ELF-1 (cell line): ENCODE data around the gene TLK2.
"Not testable (repeated sequence)": the region's sequence is repeated elsewhere in the genome, so short reads cannot be mapped to it uniquely, and the experiment has no call there.

Experiments used
- DNase-seq: peaks from one replicate; pipeline ENCODE4 v3.0.0-alpha.2; 2016; ENCODE audit warnings: low read depth, low spot score

The TLK2 gene

DNA sequence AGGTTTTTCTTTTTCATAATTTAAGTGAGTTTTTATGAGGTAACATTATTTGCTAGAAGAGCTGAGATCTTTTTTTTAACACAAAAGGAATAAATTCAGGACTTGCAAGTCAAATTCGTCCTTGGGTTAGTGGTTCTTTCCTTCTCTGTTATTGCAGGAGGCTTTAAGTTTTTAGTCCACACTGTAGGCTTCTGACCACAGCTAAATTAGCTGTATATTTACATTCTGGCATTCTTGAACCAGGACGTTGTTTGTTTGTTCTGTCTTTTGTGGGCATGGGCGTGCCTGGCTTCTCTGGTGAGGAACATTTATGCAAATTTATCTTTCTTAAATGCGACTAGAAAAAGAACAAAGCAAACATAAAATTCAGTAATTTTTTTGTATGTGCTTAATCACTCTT lies 80.3 kb downstream of the TLK2 start:
- DNase-seq: not testable (repeated sequence)

DNA sequence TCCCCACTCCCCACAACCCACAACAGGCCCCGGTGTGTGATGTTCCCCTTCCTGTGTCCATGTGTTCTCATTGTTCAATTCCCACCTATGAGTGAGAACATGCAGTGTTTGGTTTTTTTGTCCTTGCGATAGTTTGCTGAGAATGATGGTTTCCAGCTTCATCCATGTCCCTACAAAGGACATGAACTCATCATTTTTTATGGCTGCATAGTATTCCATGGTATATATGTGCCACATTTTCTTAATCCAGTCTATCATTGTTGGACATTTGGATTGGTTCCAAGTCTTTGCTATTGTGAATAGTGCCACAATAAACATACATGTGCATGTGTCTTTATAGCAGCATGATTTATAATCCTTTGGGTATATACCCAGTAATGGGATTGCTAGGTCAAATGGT lies 82.3 kb downstream of the TLK2 start:
- DNase-seq: not testable (repeated sequence)

- no peak for DNase-seq
These were observed 84.0 kb downstream of the TLK2 start for GRCh38 chr17:62562656-62563055.

- DNase-seq: no peak
These were observed 87.2 kb downstream of the TLK2 start for GRCh38 chr17:62565817-62566216.

- no peak for DNase-seq
These were observed 88.5 kb downstream of the TLK2 start for GRCh38 chr17:62566996-62567578.

GRCh38 chr17:62572488-62572887 lies 93.9 kb downstream of the TLK2 start:
- DNase-seq: no peak

DNA sequence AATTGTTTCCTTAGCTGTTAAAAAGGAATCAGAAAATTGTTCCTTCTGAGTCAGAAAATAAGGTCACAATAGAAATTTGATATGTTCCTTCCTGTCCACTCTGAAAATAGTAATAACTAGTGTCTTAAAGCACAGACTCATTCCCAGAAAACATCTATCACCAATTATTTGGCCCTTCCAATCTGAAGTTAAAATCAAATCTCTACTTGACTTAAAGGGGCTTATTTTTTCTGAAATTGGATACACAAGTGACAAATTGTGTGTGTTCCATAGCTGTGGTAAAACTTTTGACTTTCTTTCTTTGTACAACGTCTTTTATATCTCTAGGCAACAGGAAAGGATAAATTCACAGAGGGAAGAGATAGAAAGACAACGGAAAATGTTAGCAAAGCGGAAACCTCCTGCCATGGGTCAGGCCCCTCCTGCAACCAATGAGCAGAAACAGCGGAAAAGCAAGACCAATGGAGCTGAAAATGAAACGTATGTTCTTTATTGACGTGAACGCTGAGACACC lies 94.3 kb downstream of the TLK2 start:
- DNase-seq: no peak

- no peak for DNase-seq
These were observed 95.0 kb downstream of the TLK2 start for GRCh38 chr17:62573480-62574117.

- no peak for DNase-seq
These were observed 97.8 kb downstream of the TLK2 start for GRCh38 chr17:62576382-62576781.

DNA sequence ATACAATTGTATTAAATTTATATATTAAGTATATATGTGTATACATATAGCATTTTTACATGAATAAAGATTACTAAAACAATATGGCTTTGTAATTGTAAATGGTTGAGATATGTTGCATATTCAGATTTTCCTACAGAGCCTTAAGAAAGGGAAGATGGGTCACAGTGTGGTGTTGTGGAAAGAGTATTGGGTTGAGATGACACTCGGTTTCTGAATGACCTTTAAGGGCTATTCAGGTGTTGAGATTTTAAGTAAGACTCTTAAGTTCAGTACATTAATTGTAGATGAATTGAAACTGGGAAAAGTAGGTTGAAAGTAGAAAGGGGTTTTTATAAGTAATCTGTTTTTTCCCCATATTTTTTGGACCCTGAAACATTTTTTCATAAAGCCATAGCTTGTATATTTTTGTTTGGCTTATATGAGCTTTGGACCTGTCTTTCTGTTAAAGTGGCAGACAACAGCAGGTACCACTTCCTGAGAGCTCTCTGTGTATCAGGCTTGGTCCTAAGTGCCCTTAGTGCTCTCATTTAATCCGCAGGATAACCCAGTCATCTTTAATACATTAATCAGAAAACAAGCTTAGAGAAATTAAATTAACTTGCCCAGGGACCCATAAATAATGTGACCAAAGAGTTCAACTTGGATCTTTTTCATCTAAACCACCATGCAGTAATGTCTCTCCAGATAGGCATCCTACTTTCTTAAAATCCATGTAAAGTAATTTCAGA lies 100.3 kb downstream of the TLK2 start:
- DNase-seq: no peak

- no peak for DNase-seq
These were observed 102.3 kb downstream of the TLK2 start for GRCh38 chr17:62580947-62581346.

- no peak for DNase-seq
These were observed 103.1 kb downstream of the TLK2 start for GRCh38 chr17:62581764-62582163.

DNA sequence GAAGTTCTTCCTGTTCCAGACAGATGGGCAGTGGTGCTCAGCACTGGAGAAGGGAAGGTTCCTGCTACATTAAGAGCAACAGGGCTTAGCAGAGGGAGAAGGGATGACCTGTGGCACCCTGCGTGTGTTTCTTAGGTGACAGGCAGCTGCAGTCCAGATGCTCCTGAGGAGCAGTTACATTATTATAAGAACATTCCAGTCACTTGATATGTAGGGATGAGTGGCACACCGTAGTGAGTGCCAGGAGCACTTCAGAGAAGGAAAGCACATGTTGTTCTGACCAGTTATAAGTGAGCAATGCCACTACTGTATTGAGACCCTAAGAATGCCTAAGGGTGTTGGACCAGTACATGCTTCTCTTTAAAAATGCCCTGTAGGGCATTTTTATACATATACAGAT lies 108.9 kb downstream of the TLK2 start:
- no peak for DNase-seq

- DNase-seq: no peak
These were observed 109.5 kb downstream of the TLK2 start for GRCh38 chr17:62588109-62588508.

DNA sequence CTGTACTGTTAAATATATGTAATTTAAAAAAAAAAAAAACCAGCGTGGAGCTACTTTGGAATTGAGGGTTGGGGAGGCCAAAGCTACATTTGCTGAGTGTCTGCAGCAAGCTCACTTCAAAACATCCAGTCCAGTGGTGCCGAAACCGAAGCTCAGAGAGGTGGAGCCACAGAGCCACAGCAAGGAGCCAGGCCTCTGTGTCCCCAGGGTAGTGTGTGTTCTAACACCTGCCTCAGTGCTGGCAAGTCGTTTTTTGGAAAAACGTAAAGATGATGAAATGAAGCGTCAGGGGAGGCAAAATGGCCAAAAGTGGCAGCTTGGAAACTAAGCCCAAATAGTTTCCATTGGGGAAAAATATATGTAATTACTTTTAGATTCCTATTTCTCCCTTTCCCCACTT lies 112.7 kb downstream of the TLK2 start:
- DNase-seq: no peak

- not testable (repeated sequence) for DNase-seq
These were observed 113.2 kb downstream of the TLK2 start for GRCh38 chr17:62591822-62592221.

DNA sequence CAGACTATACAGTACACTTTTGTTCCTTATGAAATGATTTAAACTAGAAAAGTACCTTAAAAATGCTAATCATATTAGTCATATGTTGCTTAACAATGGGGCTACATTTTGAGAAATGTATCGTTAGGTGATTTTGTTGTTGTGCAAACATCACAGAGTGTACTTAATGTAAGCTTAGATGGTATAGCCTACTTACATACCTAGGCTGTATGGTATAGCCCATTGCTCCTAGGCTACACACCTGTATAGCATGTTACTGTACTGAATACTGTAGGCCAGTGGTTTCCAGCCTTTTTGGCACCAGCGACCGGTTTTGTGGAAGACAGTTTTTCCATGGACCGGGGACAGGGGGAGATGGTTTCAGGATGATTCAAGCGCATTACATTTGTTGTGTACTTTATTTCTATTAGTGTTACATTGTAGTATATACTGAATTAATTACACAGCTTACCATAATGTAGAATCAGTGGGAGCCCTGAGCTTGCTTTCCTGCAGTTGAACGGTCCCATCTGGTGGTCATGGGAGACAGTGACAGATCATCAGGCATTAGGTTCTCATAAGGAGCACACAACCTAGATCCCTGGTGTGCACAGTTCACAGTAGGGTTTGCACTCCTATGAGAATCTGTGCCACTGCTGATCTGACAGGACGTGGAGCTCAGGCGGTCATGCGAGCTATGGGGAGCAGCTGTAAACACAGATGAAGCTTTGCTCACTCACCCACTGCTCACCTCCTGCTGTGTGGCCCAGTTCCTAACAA lies 113.9 kb downstream of the TLK2 start:
- DNase-seq: no peak

- DNase-seq: no peak
These were observed 116.9 kb downstream of the TLK2 start for GRCh38 chr17:62595484-62595883.

GRCh38 chr17:62596662-62597061 lies 118.0 kb downstream of the TLK2 start:
- no peak for DNase-seq

DNA sequence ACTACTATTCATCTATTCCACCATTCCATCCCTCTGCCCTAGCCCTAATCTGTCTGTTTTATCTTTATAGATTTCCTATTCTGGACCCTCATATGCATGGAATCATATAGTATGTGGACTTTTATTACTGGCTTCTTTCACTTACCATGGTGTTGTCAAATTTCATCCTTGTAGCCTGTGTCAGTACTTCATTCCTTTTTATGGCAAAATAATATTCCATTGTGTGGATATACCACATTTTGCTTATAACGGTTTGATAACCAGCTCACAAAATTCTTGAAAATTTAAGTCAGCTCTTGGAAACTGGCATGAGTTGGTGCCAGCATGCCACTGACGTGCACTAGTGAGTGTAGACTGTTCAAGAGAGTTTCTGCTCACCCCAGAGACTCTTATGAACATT lies 118.5 kb downstream of the TLK2 start:
- DNase-seq: no peak

GRCh38 chr17:62597920-62598319 lies 119.3 kb downstream of the TLK2 start:
- DNase-seq: no peak
